K562 (cell line): Measurements from ENCODE around the gene SEMA4F. TPM values are rescaled to one million over a fixed set of nuclear protein-coding genes. Genes with fewer than 3 reads are reported as not detected.

Experiments used
- CCAR2 ChIP-seq: fragments of 200-400 bp; formaldehyde crosslinking; IDR thresholded peaks from 2 replicates; pipeline ENCODE4 v1.6.1; 2017; ENCODE audit warnings: mild to moderate bottlenecking, low read depth, low read length
- CREB5 ChIP-seq: fragments of 250-450 bp; sonication (Bioruptor Pico); IDR thresholded peaks from 2 replicates; pipeline ENCODE4 v1.5.0; 2020; ENCODE audit warnings: mild to moderate bottlenecking
- DPF2 ChIP-seq: fragments of 450-650 bp; IDR thresholded peaks from 2 replicates; pipeline ENCODE4 v1.6.1; 2016
- GTF2E2 ChIP-seq: fragments of 200-800 bp; sonication (Bioruptor generic); IDR thresholded peaks from 2 replicates; pipeline ENCODE4 v1.6.1; 2016; ENCODE audit warnings: missing genetic modification characterization, missing compliant biosample characterization
- PHB ChIP-seq: fragments of 250-450 bp; sonication (Bioruptor Pico); IDR thresholded peaks from 2 replicates; pipeline ENCODE4 v1.5.0; 2021
- RAD51 ChIP-seq: fragments of 450-650 bp; IDR thresholded peaks from 2 replicates; pipeline ENCODE4 v1.7.1; 2016; ENCODE audit warnings: low read depth, mild to moderate bottlenecking, borderline replicate concordance
- SRSF1 ChIP-seq: fragments of 200-400 bp; formaldehyde crosslinking; IDR thresholded peaks from 2 replicates; pipeline ENCODE4 v1.6.1; 2017; ENCODE audit warnings: mild to moderate bottlenecking, low read depth, low read length, moderate library complexity
- USF2 ChIP-seq: sonication (generic); formaldehyde crosslinking; IDR thresholded peaks from 2 replicates; pipeline ENCODE4 v1.5.0; 2020; ENCODE audit warnings: missing genetic modification reagents
- VEZF1 ChIP-seq: fragments of 200-800 bp; sonication (Bioruptor generic); IDR thresholded peaks from 2 replicates; pipeline ENCODE4 v1.6.1; 2017; ENCODE audit warnings: missing genetic modification characterization, missing compliant biosample characterization
- ZNF696 ChIP-seq: fragments of 250-450 bp; sonication (Bioruptor Pico); conservative IDR thresholded peaks from 2 replicates; pipeline ENCODE4 v1.4.0; 2020; ENCODE audit warnings: mild to moderate bottlenecking, moderate library complexity
- polyA plus RNA-seq, 8 experiments: library from polyadenylated mRNA; depleted of rRNA in 4 of 8; stranded (reverse) in 5 of 8; unstranded in 3 of 8; fragments of >200 nt; fragmentation: Nextera tagmentation in 2 of 8; fragmentation: Illumina TruSeq in 1 of 8; extraction: Ambion mirVana in 2 of 8; extraction: Trizol in 1 of 8; gene quantifications; 2 replicates each; pipeline versions ENCODE4 v1.2.1 to v1.2.3, GENCODE V29; 2011 to 2014; ENCODE audit warnings: inconsistent platforms in 1 of 8, missing spikeins in 1 of 8
- total RNA-seq, 7 experiments: library from RNA; depleted of rRNA in 6 of 7; stranded (reverse); fragments of >200 nt in 6 of 7; fragmentation: Illumina TruSeq in 2 of 7; extraction: Trizol in 2 of 7; gene quantifications; 2 replicates each; pipeline versions ENCODE4 v1.2.1 to v1.2.3, GENCODE V29; 2011 to 2021; ENCODE audit warnings: low replicate concordance in 1 of 7

SEMA4F gene
- total and polyA plus RNA-seq, 9 of the 15 experiments (the other 6 are each of a cell fraction or from before 2014, with no cell fraction given): 0.08 to 1.6 (median 0.33) TPM

GRCh38 chr2:74685408-74685807, 31.4 kb downstream of the SEMA4F start (continued):
- TF ChIP-seq CREB5 (CRISPR knock-in tag) (no peak), RAD51 (peak; percentile 59; the same call in 1 of the 2 replicates), VEZF1 (no peak), USF2 (CRISPR knock-in tag) (peak; percentile 79), PHB (CRISPR knock-in tag) (no peak), ZNF696 (CRISPR knock-in tag) (no peak), CCAR2 (no peak), SRSF1 (no peak), DPF2 (no peak), GTF2E2 (tag) (no peak)
